Stomach smooth muscle (tissue), 2 donors: ENCODE data around the gene CNTNAP2.

Experiments used
- H3K27ac ChIP-seq: one replicate; pipeline ENCODE4 v1.7.0; 2013; ENCODE audit warnings: mild to moderate bottlenecking, low read length, inconsistent platforms
- H3K27me3 ChIP-seq, 2 donors: one replicate each; pipeline ENCODE4 v1.7.0; 2013; ENCODE audit warnings: low read length in 2 of 2; ENCODE audit not compliant: insufficient read depth in 2 of 2, control insufficient read depth in 1 of 2
- H3K36me3 ChIP-seq, 2 donors: one replicate each; pipeline ENCODE4 v1.7.0; 2013; ENCODE audit warnings: low read length in 2 of 2; ENCODE audit not compliant: control insufficient read depth in 2 of 2, insufficient read depth in 2 of 2
- H3K4me1 ChIP-seq: one replicate; pipeline ENCODE4 v1.7.0; 2013; ENCODE audit warnings: low read length; ENCODE audit not compliant: control insufficient read depth, insufficient read depth
- H3K4me3 ChIP-seq, 2 donors: one replicate each; pipeline ENCODE4 v1.7.0; 2013; ENCODE audit warnings: low read length in 2 of 2
- H3K9ac ChIP-seq, 2 donors: one replicate each; pipeline ENCODE4 v1.7.0; 2013; ENCODE audit warnings: low read length in 2 of 2, mild to moderate bottlenecking in 1 of 2
- H3K9me3 ChIP-seq, 2 donors: one replicate each; pipeline ENCODE4 v1.7.0; 2013; ENCODE audit warnings: low read length in 2 of 2; ENCODE audit not compliant: control insufficient read depth in 2 of 2
- donor health status: healthy.
- donor health status: Pancreatic carcinoma.

The CNTNAP2 gene

GRCh38 chr7:147909431-147910148, 1793.0 kb downstream of the CNTNAP2 start:
- Histone ChIP-seq H3K9ac (no peak overlapping the region), H3K4me1 (no peaks in the 10 kb centered on the region), H3K36me3 (no peaks in the 10 kb centered on the region), H3K27ac (no peak overlapping the region), H3K9me3 (no peaks in the 10 kb centered on the region), H3K4me3 (no peak overlapping the region), H3K27me3 (peaks cover 0 to 2% of the 10 kb centered on the region in 2 donors)

- H3K4me3 ChIP-seq, result no peak overlapping the region
- H3K9ac ChIP-seq, result no peak overlapping the region
- no peaks in the 10 kb centered on the region for H3K4me1 ChIP-seq
- peaks cover 0 to 2% of the 10 kb centered on the region in 2 donors for H3K27me3 ChIP-seq
- no peaks in the 10 kb centered on the region for H3K36me3 ChIP-seq
- no peaks in the 10 kb centered on the region for H3K9me3 ChIP-seq
- H3K27ac ChIP-seq, result no peak overlapping the region
Observed at GRCh38 chr7:147911201-147911601, 1794.6 kb downstream of the CNTNAP2 start.

- H3K27me3 ChIP-seq, result peaks cover 0 to 2% of the 10 kb centered on the region in 2 donors
- H3K9ac ChIP-seq, result no peak overlapping the region
- no peaks in the 10 kb centered on the region for H3K36me3 ChIP-seq
- H3K4me1 ChIP-seq, result no peaks in the 10 kb centered on the region
- no peak overlapping the region for H3K27ac ChIP-seq
- H3K9me3 ChIP-seq, result no peaks in the 10 kb centered on the region
- H3K4me3 ChIP-seq, result no peak overlapping the region
Observed at GRCh38 chr7:147912291-147912690, 1795.7 kb downstream of the CNTNAP2 start.

GRCh38 chr7:147912946-147913638, 1796.5 kb downstream of the CNTNAP2 start:
- peaks cover 0 to 2% of the 10 kb centered on the region in 2 donors for H3K27me3 ChIP-seq
- H3K36me3 ChIP-seq, result no peaks in the 10 kb centered on the region
- no peaks in the 10 kb centered on the region for H3K4me1 ChIP-seq
- no peak overlapping the region for H3K4me3 ChIP-seq
- H3K9ac ChIP-seq, result no peak overlapping the region
- no peaks in the 10 kb centered on the region for H3K9me3 ChIP-seq
- no peak overlapping the region for H3K27ac ChIP-seq

GRCh38 chr7:147915781-147916180, 1799.2 kb downstream of the CNTNAP2 start:
- Histone ChIP-seq H3K4me1 (no peaks in the 10 kb centered on the region), H3K9ac (no peak overlapping the region)

GRCh38 chr7:147916573-147916972, 1800.0 kb downstream of the CNTNAP2 start:
- Histone ChIP-seq H3K27ac (no peak overlapping the region), H3K4me3 (no peak overlapping the region), H3K27me3 (peaks cover 0 to 2% of the 10 kb centered on the region in 2 donors), H3K9ac (no peak overlapping the region), H3K36me3 (no peaks in the 10 kb centered on the region), H3K9me3 (peaks cover 0 to 2% of the 10 kb centered on the region in 2 donors), H3K4me1 (no peaks in the 10 kb centered on the region)

More at GRCh38 chr7:147915781-147916180, 1799.2 kb downstream of the CNTNAP2 start:
- Histone ChIP-seq H3K27me3 (peaks cover 0 to 2% of the 10 kb centered on the region in 2 donors), H3K36me3 (no peaks in the 10 kb centered on the region), H3K4me3 (no peak overlapping the region), H3K9me3 (peaks cover 0 to 2% of the 10 kb centered on the region in 2 donors), H3K27ac (no peak overlapping the region)

GRCh38 chr7:147923841-147924240, 1807.2 kb downstream of the CNTNAP2 start:
- H3K27me3 ChIP-seq, result no peaks in the 10 kb centered on the region
- H3K9ac ChIP-seq, result no peak overlapping the region
- H3K4me1 ChIP-seq, result no peaks in the 10 kb centered on the region
- H3K9me3 ChIP-seq, result peaks cover 0 to 2% of the 10 kb centered on the region in 2 donors
- H3K27ac ChIP-seq, result no peak overlapping the region
- H3K4me3 ChIP-seq, result no peak overlapping the region
- no peaks in the 10 kb centered on the region for H3K36me3 ChIP-seq

- Histone ChIP-seq H3K27me3 (no peaks in the 10 kb centered on the region), H3K4me3 (no peak overlapping the region), H3K27ac (no peak overlapping the region), H3K9ac (no peak overlapping the region), H3K4me1 (no peaks in the 10 kb centered on the region), H3K36me3 (no peaks in the 10 kb centered on the region), H3K9me3 (no peaks in the 10 kb centered on the region)
Observed at GRCh38 chr7:147937428-147937827, 1820.8 kb downstream of the CNTNAP2 start.

GRCh38 chr7:147941381-147941780, 1824.8 kb downstream of the CNTNAP2 start:
- H3K36me3 ChIP-seq, result no peaks in the 10 kb centered on the region
- no peaks in the 10 kb centered on the region for H3K4me1 ChIP-seq
- no peaks in the 10 kb centered on the region for H3K9me3 ChIP-seq
- no peaks in the 10 kb centered on the region for H3K27me3 ChIP-seq
- H3K4me3 ChIP-seq, result no peak overlapping the region
- no peak overlapping the region for H3K9ac ChIP-seq
- H3K27ac ChIP-seq, result no peak overlapping the region

- H3K27me3 ChIP-seq, result no peaks in the 10 kb centered on the region
- H3K9ac ChIP-seq, result no peak overlapping the region
- no peaks in the 10 kb centered on the region for H3K9me3 ChIP-seq
- no peak overlapping the region for H3K27ac ChIP-seq
- H3K4me3 ChIP-seq, result no peak overlapping the region
- H3K36me3 ChIP-seq, result no peaks in the 10 kb centered on the region
- no peaks in the 10 kb centered on the region for H3K4me1 ChIP-seq
Observed at GRCh38 chr7:147944321-147944720, 1827.7 kb downstream of the CNTNAP2 start.

- no peaks in the 10 kb centered on the region for H3K36me3 ChIP-seq
- H3K4me3 ChIP-seq, result no peak overlapping the region
- no peak overlapping the region for H3K9ac ChIP-seq
- H3K4me1 ChIP-seq, result no peaks in the 10 kb centered on the region
- H3K27ac ChIP-seq, result no peak overlapping the region
- H3K9me3 ChIP-seq, result peaks cover 0 to 2% of the 10 kb centered on the region in 2 donors
- no peaks in the 10 kb centered on the region for H3K27me3 ChIP-seq
Observed at GRCh38 chr7:147952918-147953317, 1836.3 kb downstream of the CNTNAP2 start.
